ENCODE results near the gene CPA1. TPM values are rescaled to one million over a fixed set of nuclear protein-coding genes. Genes with fewer than 3 reads are reported as not detected.

Gene CPA1
- total RNA-seq, 2 donors from 2014 or later: 35.4 TPM; not detected in 1

DNA sequence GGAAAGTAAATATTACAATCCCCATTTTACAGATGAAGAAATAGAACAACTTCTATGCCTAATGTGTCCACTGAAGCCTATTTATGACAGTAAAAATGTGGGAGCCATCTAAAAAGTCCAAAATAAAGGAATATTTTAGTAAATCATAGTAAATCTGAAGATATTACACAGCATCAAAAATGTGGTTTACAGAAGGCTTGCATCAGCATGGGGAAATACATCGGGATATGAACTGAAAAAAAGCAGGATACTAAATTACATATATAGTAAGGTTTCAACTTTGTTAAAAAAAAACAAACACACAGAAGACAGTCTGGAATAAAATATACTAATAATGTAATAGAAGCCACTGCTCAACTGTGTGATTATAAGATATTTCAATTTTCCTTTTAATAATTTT is 20.8 kb downstream of the CPA1 start:
- H3K4me1 ChIP-seq: no peaks in the 10 kb centered on the region
- no peaks in the 10 kb centered on the region for H3K36me3 ChIP-seq
- H3K27me3 ChIP-seq: no peaks in the 10 kb centered on the region
- no peak for DNase-seq
- H3K4me3 ChIP-seq: no peak overlapping the region
- TF ChIP-seq, protein P1, sequence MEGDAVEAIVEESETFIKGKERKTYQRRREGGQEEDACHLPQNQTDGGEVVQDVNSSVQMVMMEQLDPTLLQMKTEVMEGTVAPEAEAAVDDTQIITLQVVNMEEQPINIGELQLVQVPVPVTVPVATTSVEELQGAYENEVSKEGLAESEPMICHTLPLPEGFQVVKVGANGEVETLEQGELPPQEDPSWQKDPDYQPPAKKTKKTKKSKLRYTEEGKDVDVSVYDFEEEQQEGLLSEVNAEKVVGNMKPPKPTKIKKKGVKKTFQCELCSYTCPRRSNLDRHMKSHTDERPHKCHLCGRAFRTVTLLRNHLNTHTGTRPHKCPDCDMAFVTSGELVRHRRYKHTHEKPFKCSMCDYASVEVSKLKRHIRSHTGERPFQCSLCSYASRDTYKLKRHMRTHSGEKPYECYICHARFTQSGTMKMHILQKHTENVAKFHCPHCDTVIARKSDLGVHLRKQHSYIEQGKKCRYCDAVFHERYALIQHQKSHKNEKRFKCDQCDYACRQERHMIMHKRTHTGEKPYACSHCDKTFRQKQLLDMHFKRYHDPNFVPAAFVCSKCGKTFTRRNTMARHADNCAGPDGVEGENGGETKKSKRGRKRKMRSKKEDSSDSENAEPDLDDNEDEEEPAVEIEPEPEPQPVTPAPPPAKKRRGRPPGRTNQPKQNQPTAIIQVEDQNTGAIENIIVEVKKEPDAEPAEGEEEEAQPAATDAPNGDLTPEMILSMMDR (IDR thresholded peaks at IDR 0.05): no peak
- no peak overlapping the region for H3K9ac ChIP-seq (ENCODE audit: low read depth in 2 of 2, low read length in 2 of 2)
- no peaks in the 10 kb centered on the region for H3K9me3 ChIP-seq
- no peak overlapping the region for H3K27ac ChIP-seq
- intact Hi-C loops (cut with DNase I): no loop called here

DNA sequence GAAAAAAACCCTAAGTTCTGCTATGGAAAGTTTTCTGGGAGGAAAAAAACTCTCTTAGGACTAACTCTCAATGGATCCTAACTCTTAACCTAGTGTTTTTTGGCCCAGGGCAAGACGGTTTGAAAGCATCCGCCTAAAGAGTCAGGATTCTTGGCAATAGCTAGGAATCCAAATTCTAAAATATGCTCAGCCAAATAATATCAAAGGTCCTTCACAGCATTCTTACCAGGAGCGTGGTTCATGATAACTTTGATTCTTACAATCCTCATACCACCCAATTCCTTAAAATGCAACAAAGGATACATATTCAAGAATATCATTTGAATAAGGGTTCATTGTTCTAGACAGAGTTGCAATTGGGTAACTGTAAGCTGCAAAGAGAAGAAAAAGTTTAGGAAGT is 21.3 kb downstream of the CPA1 start:
- TF ChIP-seq, protein P1 (IDR thresholded peaks at IDR 0.05): no peak
- intact Hi-C loops (cut with DNase I): no loop called here

DNA sequence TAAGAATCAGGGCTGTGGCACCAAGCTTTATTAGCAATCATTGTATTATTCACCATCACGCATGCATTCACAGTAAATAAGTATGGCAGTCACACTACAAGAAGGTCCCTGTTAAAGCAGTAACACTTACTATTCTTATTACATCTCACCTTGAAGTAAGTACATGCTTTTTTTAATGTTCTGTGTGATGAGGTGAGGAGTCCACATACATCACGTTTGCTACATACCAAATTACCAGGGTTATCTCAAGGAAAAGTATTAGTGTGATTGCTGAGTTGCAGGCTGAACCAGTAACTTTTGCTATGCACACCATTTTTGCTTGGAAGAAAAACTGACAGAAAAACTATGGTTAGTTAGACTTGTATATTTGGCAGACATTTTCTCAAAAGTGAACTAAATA is 24.7 kb downstream of the CPA1 start:
- Histone ChIP-seq H3K27ac (no peak overlapping the region), H3K9ac (ENCODE audit: low read depth in 2 of 2, low read length in 2 of 2) (no peak overlapping the region)
- intact Hi-C loops (cut with DNase I): no loop called here

More for the DNA sequence above, 21.3 kb downstream of the CPA1 start:
- Histone ChIP-seq H3K4me3 (no peak overlapping the region), H3K4me1 (no peaks in the 10 kb centered on the region), H3K36me3 (no peaks in the 10 kb centered on the region), H3K27ac (no peak overlapping the region), H3K9ac (ENCODE audit: low read depth in 2 of 2, low read length in 2 of 2) (no peak overlapping the region), H3K27me3 (no peaks in the 10 kb centered on the region), H3K9me3 (no peaks in the 10 kb centered on the region)
- DNase-seq: no peak

DNA sequence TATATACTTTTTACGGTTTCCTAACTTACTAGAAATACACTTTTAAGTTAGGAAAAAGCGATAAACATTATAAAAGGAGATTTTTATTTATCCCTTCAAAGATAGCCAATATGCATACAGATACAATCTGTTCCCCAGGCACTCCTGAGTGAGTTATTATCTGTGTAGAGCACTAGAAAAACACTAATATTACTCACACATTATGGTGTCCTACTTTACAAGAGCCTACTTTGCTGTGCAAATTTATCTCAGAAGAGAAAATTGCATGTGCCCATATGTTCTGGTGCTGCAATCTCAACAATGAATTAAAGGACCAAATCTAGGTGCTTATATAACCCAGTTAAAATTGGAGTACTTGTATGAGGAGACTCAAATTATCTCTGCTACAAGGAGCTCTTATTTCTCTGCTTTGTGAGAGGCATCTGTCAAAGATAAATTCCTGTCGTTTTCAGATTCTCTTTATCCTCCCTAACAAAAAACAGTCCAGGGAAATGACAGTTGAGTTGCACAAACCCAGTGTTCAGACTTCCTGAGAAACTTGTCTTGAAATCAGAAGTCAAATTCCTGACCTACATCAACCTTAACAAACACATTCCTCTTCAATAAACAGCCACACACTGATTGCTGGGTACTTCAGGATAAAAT is 28.9 kb downstream of the CPA1 start:
- intact Hi-C loops (cut with DNase I): no loop called here
- H3K9me3 ChIP-seq: no peaks in the 10 kb centered on the region
- no peaks in the 10 kb centered on the region for H3K4me1 ChIP-seq
- no peak overlapping the region for H3K27ac ChIP-seq
- H3K27me3 ChIP-seq: no peaks in the 10 kb centered on the region
- TF ChIP-seq, protein P1 (IDR thresholded peaks at IDR 0.05): no peak
- DNase-seq: no peak
- no peaks in the 10 kb centered on the region for H3K36me3 ChIP-seq
- no peak overlapping the region for H3K9ac ChIP-seq (ENCODE audit: low read depth in 2 of 2, low read length in 2 of 2)
- no peak overlapping the region for H3K4me3 ChIP-seq

More for the DNA sequence above, 24.7 kb downstream of the CPA1 start:
- TF ChIP-seq, protein P1 (IDR thresholded peaks at IDR 0.05): no peak
- Histone ChIP-seq H3K9me3 (no peaks in the 10 kb centered on the region), H3K27me3 (no peaks in the 10 kb centered on the region), H3K4me1 (no peaks in the 10 kb centered on the region), H3K4me3 (no peak overlapping the region), H3K36me3 (no peaks in the 10 kb centered on the region)
- no peak for DNase-seq

DNA sequence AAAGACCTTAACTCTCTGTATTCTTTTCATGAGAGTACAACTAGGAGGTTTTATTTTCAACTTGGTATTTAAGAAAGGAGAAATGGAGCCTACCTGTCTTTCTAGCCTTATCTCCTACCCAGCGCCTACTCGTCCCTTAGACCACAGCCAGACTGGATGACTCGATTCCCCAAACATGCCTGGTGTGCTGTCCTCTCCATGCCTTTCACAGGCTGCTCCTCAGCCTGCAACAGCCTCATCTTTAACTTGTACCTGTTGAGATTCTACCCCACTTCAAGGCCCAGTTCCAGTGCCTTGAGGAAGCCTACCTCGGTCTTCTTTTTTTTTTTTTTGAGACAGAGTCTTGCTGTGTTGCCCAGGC is 29.4 kb downstream of the CPA1 start:
- TF ChIP-seq, protein P1 (IDR thresholded peaks at IDR 0.05): no peak
- Histone ChIP-seq H3K4me1 (no peaks in the 10 kb centered on the region), H3K27ac (no peak overlapping the region)

More for the DNA sequence above, 29.4 kb downstream of the CPA1 start:
- Histone ChIP-seq H3K9me3 (no peaks in the 10 kb centered on the region), H3K9ac (ENCODE audit: low read depth in 2 of 2, low read length in 2 of 2) (no peak overlapping the region), H3K4me3 (no peak overlapping the region), H3K36me3 (no peaks in the 10 kb centered on the region), H3K27me3 (no peaks in the 10 kb centered on the region)
- DNase-seq: no peak
- intact Hi-C loops (cut with DNase I): no loop called here
